Panc1 (cell line): ENCODE measurements around the gene CD1C.

ENCODE experiments used
- CTCF ChIP-seq: fragments of 450-650 bp; IDR thresholded peaks from 2 replicates; pipeline ENCODE4 v1.5.1; 2017; ENCODE audit warnings: mild to moderate bottlenecking
- POLR2AphosphoS5 ChIP-seq: IDR thresholded peaks from 2 replicates; pipeline ENCODE4 v1.6.1; 2012; ENCODE audit warnings: mild to moderate bottlenecking, low read depth, low read length, moderate library complexity
- REST ChIP-seq, 2 experiments: IDR thresholded peaks; 2 replicates each; pipeline ENCODE4 v1.6.1; 2011 to 2012; ENCODE audit warnings: low read depth in 2 of 2, control low read depth in 1 of 2, low read length in 1 of 2, mild to moderate bottlenecking in 1 of 2, moderate library complexity in 1 of 2; ENCODE audit not compliant: insufficient read depth in 1 of 2
- SIN3A ChIP-seq: IDR thresholded peaks from 2 replicates; pipeline ENCODE4 v1.6.1; 2012; ENCODE audit warnings: low read depth, mild to moderate bottlenecking, low read length, moderate library complexity, borderline replicate concordance; ENCODE audit not compliant: insufficient read depth
- TCF7L2 ChIP-seq: IDR thresholded peaks from 2 replicates; pipeline ENCODE4 v1.6.1; 2011; ENCODE audit warnings: mild to moderate bottlenecking, low read depth, low read length, inconsistent platforms

- TF ChIP-seq CTCF, result no peak
- no peak for TF ChIP-seq POLR2AphosphoS5
- no peak for TF ChIP-seq SIN3A
- TF ChIP-seq TCF7L2, result no peak
- TF ChIP-seq REST (IDR thresholded peaks at IDR 0.05; ENCODE audit: insufficient read depth in 1 of 2, low read depth in 2 of 2, low read length in 1 of 2), result no peak
Measured at GRCh38 chr1:158330391-158331105, 40.8 kb downstream of the CD1C start.
